M059J (cell line): ENCODE results near the gene ST6GALNAC3. TPM values are rescaled to one million over a fixed set of nuclear protein-coding genes. Genes with fewer than 3 reads are reported as not detected.

Source experiments
- DNase-seq: peaks from one replicate; pipeline ENCODE4 v3.0.0-alpha.2; 2012; ENCODE audit warnings: low read depth
- total RNA-seq: library from RNA; depleted of rRNA; stranded (reverse); fragments of >200 nt; shearing (Covaris generic); gene quantifications from 2 replicates; pipeline ENCODE4 v1.2.3, GENCODE V29; 2014

ST6GALNAC3 gene
- total RNA-seq, 1 experiment from 2014 or later, result 0.05 TPM

GRCh38 chr1:76247261-76247852, 172.8 kb downstream of the ST6GALNAC3 start:
- DNase-seq, result no peak

DNA sequence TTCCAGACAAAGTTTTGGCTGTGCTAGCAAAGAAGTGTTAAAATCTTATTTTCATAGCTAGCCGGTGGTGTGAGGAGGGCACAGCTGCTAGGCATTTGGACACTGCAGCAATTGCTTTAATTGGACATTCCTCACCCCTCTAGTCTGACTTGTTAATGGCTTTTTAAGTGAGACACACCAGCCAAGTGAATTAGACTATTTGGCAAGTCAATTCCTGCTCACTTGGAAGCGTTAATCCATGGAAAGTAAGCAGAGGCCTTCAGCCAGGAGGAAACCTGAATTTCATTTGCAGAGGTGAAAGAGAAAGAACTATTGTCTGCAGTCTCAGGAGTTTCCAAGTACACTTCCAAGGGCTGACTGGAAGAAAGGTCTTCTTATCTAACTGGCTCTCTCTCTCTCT, 175.7 kb downstream of the ST6GALNAC3 start:
- no peak for DNase-seq

DNA sequence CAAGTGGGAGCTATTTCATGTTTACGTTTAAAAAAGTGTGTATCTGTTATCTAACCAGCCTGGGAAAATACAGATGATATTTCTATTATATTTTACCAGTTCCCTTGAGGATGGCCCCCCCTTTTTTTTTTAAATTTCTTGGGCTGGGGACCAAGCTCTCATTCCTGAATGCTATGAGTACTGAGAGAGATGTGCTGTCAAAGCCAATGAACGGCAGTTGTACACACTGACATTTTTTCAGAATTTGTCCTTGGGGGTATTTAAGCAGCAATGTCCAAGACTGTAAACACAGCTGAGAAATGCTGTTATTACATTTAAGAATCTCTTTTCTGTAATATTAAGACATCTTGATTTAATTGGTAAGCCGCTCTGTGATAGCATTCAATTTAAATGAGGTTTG, 177.9 kb downstream of the ST6GALNAC3 start:
- DNase-seq, result no peak

DNA sequence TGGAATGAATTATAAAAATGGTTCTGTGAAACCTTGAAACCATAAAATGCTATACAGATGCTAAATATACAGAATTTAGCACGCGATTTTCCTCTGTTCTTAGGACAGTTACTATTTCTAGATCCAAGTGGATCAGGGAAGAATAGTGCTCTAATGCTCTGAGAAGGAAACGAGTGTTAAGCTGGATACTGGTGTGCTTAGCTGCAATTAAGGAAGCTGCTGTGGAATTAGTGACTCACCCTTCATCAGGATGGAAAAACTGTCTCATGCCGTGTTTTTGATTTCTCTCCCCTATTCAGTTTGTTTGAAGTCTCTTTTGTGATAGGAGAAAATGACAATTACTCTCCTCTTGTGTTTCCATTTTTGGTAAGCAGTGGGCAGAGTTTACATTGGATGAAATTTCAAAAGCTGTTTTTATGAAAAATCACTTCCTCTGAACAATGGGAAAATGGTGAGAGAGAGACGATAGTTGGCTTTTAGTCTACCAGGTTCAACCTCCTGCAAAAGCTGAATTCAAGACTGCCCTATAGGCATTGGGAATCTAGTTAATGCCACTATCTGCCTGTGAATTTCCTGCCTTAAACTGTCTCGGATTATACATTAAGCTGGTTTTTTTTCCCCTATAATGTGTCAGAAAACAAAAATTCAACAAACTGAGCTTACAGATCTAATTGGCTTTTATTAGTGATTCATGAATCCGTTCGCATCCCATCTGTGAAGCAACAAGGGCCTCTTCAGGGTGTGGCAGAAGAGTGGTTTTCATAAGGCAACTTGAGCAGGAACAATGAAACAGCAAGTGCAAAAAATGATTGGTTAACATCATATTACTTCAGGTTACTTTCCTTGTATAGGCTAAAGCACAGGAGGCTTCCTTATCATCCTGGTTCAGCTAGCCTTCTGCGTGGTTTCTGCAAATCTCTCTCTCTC, 179.8 kb downstream of the ST6GALNAC3 start:
- DNase-seq, result peak; percentile 18

- no peak for DNase-seq
Observed at GRCh38 chr1:76256289-76257223, 182.0 kb downstream of the ST6GALNAC3 start.

DNA sequence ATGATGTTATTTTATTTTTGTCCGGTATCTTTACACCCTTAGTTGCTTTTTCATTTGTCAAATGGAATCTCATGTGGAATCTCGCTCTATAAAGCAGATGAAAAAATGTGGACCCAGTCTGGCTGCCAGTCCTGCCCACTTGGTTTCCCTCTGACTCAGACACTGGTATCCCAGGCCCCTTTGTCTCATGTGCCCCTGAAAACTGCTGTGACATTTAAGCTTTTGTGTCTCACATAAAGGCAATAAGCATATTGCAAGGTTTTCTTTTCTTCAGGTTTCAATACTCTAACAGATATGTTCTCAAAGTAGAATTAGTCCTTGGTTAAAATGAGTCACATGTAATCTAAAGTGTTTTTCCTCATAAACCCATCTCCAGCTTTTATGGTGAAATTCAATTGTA, 183.3 kb downstream of the ST6GALNAC3 start:
- no peak for DNase-seq

DNA sequence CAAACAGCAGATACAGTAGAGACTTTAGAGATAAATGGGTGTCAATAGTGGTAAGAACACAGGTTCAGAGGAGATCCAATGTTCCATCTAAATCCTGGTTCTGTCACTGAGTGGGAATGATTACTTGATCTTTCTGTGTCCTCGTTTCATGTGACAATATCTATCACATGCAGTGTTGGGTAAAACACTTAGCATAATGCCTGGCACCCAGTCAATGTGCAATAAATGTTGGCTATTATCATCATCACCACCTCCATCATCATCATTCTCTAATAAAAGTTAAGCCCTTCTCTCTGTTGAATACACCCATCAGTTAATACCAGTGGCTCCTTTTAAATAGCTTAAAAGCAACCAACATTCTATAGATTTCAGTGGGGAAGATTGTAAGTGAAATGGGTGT, 184.7 kb downstream of the ST6GALNAC3 start:
- no peak for DNase-seq

GRCh38 chr1:76260279-76260678, 185.7 kb downstream of the ST6GALNAC3 start:
- no peak for DNase-seq

- no peak for DNase-seq
Observed at GRCh38 chr1:76262601-76263000, 188.1 kb downstream of the ST6GALNAC3 start.

DNA sequence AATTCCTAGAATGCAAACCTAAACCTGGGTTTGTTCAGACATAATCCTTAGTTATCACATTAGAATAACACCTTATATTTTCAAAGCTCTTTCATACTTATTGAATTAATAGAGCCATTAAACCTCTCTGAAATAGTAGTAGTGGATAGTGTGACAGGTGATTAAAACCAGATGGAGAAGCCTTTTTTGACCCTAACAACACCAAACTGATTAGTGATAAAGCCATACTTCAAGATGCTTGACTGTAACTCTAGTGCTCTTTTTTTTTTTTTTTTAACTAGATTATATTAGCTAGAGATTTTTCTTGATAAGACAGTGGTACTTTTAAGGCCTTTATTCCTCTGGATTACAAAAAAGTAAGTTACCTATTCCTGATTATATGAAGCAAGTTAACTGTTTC, 190.1 kb downstream of the ST6GALNAC3 start:
- no peak for DNase-seq

DNA sequence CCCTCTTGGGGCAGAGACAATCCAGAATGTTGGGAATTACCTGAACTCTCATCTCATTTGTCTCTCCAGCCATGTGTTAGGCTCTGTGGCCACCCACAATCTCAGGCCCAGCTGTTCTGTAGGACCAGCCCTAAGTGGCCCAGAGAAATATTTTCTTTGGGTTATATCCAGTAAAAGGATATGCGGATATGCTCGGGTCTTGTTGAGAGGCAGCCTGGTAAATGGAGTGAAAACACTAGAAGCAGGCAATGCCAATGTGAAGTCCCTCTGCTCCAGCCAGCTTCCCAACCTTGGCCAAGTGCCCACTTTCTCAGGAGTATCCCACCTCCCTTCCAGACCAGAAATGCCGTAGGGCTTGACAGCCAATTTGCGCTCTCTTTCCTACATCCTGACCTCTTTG, 192.2 kb downstream of the ST6GALNAC3 start:
- DNase-seq, result no peak

- no peak for DNase-seq
Observed at GRCh38 chr1:76267631-76268030, 193.1 kb downstream of the ST6GALNAC3 start.

DNA sequence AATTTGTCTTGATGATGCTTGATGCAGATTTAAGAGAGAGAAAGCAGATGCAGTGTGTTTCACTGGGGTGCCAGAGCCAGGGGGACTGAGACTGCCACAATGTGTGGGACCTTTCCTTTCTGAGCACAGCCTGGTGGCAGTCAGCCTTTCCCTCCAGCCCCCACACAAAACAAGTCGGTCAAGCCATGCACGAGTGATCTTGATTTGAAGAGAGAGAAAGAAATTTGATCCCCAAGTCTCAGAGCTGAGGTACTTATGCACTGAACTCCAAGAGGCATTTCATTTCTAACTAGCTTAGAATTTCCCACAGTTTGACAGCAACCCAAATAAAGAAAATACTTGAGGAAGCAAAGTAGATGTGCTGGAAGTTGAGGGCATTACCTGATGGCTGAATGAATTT, 193.8 kb downstream of the ST6GALNAC3 start:
- DNase-seq, result no peak

GRCh38 chr1:76269155-76269554, 194.6 kb downstream of the ST6GALNAC3 start:
- peak; percentile 14 for DNase-seq

GRCh38 chr1:76274302-76274701, 199.8 kb downstream of the ST6GALNAC3 start:
- DNase-seq, result no peak

DNA sequence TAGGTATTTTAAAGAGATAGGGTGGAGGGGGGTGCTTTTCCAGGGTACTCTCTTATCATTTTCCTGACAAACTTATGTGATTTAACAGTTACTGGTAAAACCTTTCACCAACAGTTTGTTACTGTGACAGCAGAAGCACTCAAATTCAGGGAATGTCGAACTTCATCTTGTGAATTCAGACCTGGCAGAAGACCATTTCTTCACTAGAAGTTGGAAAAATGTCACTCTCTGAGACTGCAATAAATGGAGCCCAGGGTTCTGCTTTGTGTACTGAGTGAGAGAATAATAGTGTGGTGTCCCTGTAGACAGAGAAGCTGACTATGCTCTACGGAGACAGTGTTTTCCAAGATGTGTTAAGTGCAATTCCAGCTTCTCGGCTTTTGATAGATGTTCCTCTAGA, 200.2 kb downstream of the ST6GALNAC3 start:
- DNase-seq, result no peak

DNA sequence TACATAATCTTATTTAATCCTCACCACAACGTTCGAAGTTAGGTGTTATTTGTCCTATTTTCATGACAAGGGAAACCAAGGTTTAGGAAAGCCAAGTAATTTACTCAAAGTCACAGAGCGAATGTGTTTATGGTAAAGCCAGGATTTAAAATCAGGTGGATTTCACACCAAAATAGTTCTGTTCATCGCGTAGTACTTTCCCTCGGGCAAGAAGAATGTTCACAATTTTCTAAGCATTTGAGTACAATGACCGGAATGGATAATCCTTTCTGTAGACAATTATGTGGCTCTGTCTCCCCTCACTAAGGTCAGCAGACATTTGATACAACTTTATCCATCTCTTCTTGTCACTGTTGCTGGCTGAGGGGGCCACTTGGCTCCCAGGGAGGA, 204.2 kb downstream of the ST6GALNAC3 start:
- DNase-seq, result no peak

GRCh38 chr1:76279101-76279748, 204.7 kb downstream of the ST6GALNAC3 start:
- no peak for DNase-seq

- DNase-seq, result no peak
Observed at GRCh38 chr1:76281306-76281705, 206.8 kb downstream of the ST6GALNAC3 start.

- DNase-seq, result no peak
Observed at GRCh38 chr1:76284842-76285241, 210.3 kb downstream of the ST6GALNAC3 start.

- no peak for DNase-seq
Observed at GRCh38 chr1:76285578-76286135, 211.1 kb downstream of the ST6GALNAC3 start.
